IPS DF 4.7 (cell line): ENCODE measurements around the gene SLC9A8.
A peak's percentile ranks its signal among the peaks of the same experiment; 100 is the strongest.

ENCODE experiments used
- DNase-seq: peaks from one replicate; pipeline ENCODE4 v3.0.0-alpha.2; 2013; ENCODE audit warnings: low spot score; ENCODE audit errors: extremely low read depth

Gene SLC9A8

DNA sequence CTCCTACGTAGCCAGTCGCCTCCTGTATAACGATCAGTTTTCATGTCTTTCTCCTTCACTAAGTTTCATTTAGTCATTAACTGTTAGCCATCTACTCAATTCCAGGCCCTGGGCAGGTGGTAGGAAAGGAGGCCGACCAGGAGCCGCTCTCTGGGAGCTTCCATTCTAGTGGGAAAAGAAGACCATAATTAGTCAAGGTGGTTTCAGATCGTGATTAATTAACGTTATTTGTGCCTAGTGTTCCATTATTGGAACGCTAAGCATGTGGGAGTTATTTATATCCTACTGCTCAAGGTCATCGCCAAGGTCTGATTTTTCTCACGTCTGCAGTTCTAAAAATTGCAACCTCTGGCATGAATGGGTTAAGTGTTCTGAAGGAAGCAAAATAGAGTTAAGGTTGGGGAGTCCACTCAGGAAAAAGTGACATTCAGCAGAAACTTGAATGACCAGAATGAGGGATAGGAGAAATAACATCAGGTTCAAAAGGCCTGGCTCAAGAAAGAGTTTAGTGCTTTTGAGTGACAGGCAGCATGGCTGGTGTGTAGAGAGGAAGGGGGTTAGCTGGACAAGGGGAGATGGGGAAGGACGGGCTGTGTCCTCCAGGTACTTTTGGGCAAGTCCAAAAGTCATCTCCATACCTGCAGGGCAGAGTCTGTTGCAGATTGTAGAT lies 812 bp downstream of the SLC9A8 start:
- no peak for DNase-seq

- no peak for DNase-seq
These were observed 1.5 kb downstream of the SLC9A8 start for GRCh38 chr20:49814057-49814694.

DNA sequence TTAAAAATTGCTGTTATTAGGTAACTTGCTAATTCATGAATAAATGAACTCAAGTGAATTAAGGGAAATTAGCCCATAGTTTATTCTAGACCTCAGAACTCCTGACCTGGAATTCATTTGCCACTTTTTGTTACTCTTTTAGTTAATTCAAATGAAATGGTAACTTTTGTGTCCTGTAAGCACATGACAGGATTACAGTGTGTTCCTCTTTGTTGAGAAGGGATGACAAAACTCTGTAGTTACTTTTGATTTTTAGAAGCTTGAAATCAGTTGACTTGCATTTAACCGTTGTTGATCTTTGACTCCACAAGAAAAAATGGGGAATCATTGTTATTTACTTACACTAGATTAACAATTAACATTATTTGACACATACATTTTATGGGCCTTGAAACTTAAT lies 6.2 kb downstream of the SLC9A8 start:
- no peak for DNase-seq

GRCh38 chr20:49819702-49820101 lies 7.1 kb downstream of the SLC9A8 start:
- DNase-seq: no peak

DNA sequence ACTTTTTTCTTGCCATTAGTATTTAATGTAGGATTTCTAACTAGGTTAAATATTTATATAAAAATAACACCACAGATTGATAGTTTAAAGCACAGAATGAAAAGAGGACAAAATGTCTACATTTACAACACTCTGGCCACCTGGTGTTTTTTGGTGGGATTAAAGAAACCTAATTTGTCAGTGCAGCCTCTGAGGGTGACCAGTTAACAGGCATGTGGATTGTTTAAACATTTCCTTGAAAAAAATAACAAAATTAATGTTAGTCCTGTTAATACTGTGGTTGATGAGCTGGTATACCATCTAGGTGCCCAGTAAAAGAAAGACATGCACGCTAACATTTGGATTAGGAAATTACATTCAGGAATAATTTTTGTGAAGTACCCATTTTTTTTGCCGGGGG lies 8.8 kb downstream of the SLC9A8 start:
- no peak for DNase-seq

DNA sequence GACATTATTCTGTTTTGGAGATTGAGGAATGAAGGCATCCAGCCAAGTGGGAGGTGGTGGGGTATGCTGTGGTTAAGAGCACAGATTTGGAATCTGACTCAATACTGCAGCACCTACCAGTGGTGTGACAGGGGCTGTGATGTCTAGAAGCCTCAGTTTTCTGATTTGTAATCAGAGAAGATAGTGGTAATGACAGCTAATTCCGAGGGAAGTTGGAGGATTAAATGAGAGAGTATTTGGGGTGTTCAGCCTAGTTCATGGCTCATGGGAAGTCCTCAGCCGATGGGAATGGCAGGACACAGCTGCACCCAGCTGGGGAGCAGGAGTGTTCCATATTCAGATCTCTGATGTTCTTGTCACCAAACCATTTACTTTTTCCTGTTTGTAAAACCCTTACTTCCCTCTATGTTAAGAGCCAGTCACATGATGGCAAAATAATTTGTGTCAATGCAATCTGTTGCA lies 9.3 kb downstream of the SLC9A8 start:
- DNase-seq: no peak

DNA sequence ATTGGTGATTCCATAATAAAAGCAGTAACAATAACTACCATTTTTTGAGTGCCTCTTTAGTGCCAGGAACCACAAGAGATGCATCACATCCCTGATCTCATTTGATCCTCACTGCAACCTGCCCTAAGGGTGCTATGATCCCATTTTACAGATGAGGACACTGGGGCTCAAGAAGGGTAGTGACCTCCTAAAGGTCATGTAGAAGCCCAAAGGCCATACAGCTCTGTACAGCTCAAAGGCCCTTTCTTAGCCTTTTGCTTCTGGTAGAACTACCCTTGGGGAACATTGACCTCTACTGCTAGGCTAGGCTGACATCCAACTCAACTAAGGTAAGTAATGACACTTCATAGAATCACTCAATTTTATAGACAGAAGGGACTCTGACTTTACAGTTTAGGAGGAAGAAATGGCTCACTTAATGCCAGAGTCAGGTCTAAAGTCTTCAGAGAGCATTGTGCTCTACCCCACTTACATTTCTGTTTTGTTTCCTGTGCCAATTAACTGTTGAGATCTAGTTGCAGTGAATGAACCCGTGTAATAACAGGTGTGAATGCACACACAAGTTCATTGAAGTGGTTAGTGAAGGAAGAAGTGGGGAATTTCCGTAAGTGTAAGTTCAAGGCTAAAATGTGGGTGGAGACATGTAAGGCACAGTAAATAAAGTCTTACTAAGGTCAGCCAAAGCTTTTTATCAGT lies 10.7 kb downstream of the SLC9A8 start:
- no peak for DNase-seq

GRCh38 chr20:49824206-49824605 lies 11.6 kb downstream of the SLC9A8 start:
- DNase-seq: no peak

DNA sequence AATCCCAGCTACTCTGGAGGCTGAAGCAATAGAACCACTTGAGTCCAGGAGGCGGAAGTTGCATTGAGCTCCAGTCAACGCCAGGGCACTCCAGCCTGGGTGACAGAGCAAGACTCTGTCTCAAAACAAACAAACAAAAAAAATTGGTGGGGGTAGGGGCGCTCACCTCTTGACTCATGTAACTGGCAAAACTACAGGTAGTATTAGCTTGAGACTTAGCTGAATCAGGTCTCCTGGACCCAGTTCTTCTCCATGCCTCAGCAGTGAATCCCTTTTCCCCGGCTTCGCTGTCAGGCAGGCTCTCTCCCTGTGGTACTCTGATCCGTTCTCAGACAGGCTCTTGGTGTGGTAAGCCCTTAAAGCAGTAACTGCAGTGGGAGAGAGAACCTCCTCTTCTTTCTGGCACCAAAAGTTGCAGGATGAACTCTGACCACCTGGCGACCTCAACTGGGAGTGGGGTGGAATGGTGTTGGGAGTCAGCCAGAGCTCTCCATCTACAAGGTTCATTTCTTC lies 12.9 kb downstream of the SLC9A8 start:
- no peak for DNase-seq

GRCh38 chr20:49831022-49831769 lies 18.6 kb downstream of the SLC9A8 start:
- no peak for DNase-seq

GRCh38 chr20:49831770-49832631 lies 19.4 kb downstream of the SLC9A8 start:
- no peak for DNase-seq

- no peak for DNase-seq
These were observed 20.2 kb downstream of the SLC9A8 start for GRCh38 chr20:49832632-49833327.

GRCh38 chr20:49833483-49833882 lies 20.9 kb downstream of the SLC9A8 start:
- no peak for DNase-seq

DNA sequence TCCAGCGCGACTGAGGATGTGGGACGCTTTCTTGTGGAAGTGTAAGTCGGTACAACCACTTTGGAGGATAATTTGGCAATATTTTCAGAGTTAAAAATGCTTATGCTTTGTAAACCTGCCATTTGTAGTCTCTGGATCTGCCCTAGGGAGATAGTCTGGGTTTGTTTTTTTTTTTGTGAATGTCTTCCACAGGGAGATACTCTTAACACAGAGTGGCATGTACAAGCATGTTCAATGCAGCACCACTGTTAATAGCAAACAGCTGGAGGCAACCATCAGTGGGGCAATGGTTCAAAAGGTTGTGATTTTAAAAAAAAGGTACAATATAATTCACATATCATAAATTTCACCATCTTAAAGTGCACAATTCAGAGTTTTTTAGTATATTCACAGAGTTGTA lies 22.4 kb downstream of the SLC9A8 start:
- no peak for DNase-seq

DNA sequence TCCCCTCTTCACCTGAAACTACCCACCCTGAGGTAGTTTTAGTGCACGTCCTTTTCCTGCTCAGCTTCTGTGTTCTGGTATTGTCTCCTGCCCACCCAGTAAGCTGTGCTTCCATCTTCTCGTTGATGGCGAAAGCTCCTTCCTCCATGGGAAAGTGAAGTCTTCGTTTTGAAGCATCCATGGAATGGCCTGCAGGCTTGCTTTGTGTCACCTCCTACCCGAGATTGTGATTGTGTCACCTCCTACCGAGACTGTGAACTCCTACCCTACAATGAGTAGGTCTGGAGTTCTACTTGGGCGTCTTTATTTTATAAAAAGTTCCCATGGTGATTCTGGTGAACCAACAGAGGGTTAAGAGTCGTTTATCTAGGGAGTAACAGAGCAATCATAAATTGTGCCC lies 25.9 kb downstream of the SLC9A8 start:
- DNase-seq: no peak

DNA sequence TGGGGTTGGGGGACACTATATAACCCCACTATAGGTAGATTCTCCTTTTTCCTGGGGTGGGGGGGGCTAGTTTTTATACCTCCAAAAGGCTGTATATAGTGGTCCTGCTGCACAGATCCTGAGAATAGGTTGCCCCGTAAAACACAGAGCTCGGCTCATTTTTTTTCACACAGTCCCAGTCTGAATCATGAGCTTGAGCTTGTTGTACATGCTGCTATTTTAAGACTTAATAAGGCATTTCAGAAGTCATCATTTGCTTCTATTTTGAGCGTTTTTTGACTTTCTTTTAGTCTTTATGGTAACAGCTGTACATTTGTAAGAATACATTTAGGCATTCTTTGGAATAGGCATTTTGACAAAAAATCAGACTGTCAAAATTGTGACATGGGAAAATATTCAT lies 30.5 kb downstream of the SLC9A8 start:
- no peak for DNase-seq

DNA sequence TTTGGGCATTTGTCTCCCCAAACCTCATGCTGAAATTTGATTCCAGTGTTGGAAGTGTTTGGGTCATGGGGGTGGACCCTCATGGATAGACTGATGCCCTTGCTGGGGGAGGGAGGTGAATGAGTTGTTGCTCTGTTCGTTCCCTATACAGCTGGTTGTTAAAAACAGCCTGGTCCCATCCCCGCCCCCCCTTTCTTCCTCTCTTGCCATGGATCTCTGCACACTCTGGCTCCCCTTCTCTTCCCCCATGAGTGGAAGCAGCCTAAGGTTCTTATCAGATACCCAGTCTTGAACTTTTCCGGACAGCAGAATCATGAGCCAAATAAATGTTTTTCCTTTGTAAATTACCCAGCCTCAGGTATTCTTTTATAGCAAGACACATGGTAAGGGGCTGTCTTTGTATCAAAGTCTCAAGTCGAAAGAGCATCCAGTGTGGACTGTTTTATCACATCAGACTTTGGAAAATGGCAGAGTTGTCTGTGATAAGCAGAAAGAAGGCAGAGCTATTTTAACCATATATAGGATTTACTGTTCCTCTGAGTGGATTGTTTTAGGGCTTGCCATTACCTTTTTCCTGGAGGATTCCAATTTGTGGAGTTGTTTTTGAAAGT lies 31.2 kb downstream of the SLC9A8 start:
- no peak for DNase-seq

- no peak for DNase-seq
These were observed 32.4 kb downstream of the SLC9A8 start for GRCh38 chr20:49845060-49845459.

DNA sequence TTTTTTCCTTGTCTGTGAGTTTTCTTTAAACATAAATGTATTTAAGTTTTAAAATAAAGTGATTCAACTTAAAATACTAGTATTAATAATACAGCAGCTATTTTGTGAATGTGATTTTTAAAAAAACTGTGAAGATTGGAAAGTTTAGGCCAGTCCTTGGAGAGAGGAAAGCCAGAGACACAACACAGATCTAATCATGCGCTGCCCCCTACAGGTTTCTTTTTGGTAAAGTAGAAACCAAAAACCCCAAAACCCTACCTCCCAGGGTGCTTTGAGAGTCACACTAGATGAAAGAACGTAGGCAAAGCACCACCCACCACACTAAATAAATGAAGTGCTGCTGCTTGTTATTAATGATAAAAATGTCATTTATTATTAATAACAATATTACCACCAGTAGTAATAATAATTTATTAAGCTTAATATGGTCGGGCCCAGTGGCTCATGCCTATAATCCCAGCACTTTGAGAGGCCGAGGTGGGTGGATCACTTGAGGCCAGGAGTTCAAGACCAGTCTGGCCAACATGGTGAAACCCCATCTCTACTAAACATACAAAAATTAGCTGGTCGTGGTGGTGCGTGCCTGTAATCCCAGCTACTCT lies 33.7 kb downstream of the SLC9A8 start:
- DNase-seq: peak; percentile 30
